Heart right ventricle (tissue), 16 donors: ENCODE results near the gene SS18. TPM values are rescaled to one million over a fixed set of nuclear protein-coding genes. Genes with fewer than 3 reads are reported as not detected.

ENCODE experiments used
- ATAC-seq, 8 donors: fragments of 200-7000 bp; cut with Tn5 transposase; one replicate each; pipeline ENCODE4 v1.9.1; 2020; ENCODE audit warnings: mild to moderate bottlenecking in 8 of 8, moderate library complexity in 8 of 8, moderate number of reproducible peaks in 1 of 8
- DNase-seq, 2 donors: peaks; one replicate each; pipeline ENCODE4 v3.0.0-alpha.2; 2020
- H3K27ac ChIP-seq, 10 donors: fragments of 200-600 bp; sonication (generic) in 2 of 10; one replicate each; pipeline versions ENCODE4 v1.5.0 to v1.8.0; 2020 to 2022; ENCODE audit warnings: mild to moderate bottlenecking in 3 of 10
- H3K27me3 ChIP-seq, 7 donors: fragments of 200-600 bp; one replicate each; pipeline ENCODE4 v1.8.0; 2021 to 2022; ENCODE audit warnings: mild to moderate bottlenecking in 2 of 7
- H3K36me3 ChIP-seq, 9 donors: fragments of 200-600 bp; sonication (generic) in 1 of 9; one replicate each; pipeline versions ENCODE4 v1.5.0 to v1.8.0; 2020 to 2022; ENCODE audit warnings: mild to moderate bottlenecking in 2 of 9
- H3K4me1 ChIP-seq, 9 donors: fragments of 200-600 bp; sonication (generic) in 1 of 9; one replicate each; pipeline versions ENCODE4 v1.5.0 to v1.8.0; 2020 to 2022; ENCODE audit warnings: mild to moderate bottlenecking in 4 of 9
- H3K4me3 ChIP-seq, 10 donors: fragments of 200-600 bp; sonication (generic) in 2 of 10; one replicate each; pipeline versions ENCODE4 v1.5.0 to v1.8.0; 2020 to 2022; ENCODE audit warnings: mild to moderate bottlenecking in 7 of 10, moderate library complexity in 2 of 10
- H3K9me3 ChIP-seq, 11 donors: fragments of 200-600 bp in 10 of 11; sonication (generic) in 2 of 11; one replicate each; pipeline versions ENCODE4 v1.5.0 to v1.8.0; 2013 to 2022; ENCODE audit warnings: mild to moderate bottlenecking in 2 of 11, control low read depth in 1 of 11, moderate library complexity in 1 of 11
- WGBS, 2 donors: extraction: QIAGEN DNeasy Blood & Tissue Kit; methylation state at CpG; one replicate each; pipeline ENCODE4 v1.1.7; 2013; ENCODE audit warnings: inconsistent platforms in 1 of 2; 5-methylcytosine and 5-hydroxymethylcytosine counted together
- intact Hi-C, 10 donors: fragments of 100-400 bp; cut with DNase I; formaldehyde crosslinking; loops; one replicate each; pipeline versions ENCODE4 v1.11.1 to v1.14.2; 2022
- polyA plus RNA-seq, 2 donors: library from polyadenylated mRNA; stranded (reverse); fragments of 200-250 nt; gene quantifications; one replicate each; pipeline ENCODE4 v1.2.3, GENCODE V29; 2013
- total RNA-seq, 10 donors: library from RNA; stranded (reverse); fragmentation: NEBNext Ultra II Directional in 3 of 10; extraction: Animal tissue kit (Norgen Biotek cat#: 25700) in 3 of 10; gene quantifications; one replicate each; pipeline versions ENCODE4 v1.2.1 to v1.2.4, GENCODE V29; 2021 to 2023
- TF ChIP-seq, protein P1 (sequence below), 9 donors: fragments of 200-600 bp; sonication (generic) in 2 of 9; IDR thresholded peaks; one replicate each; pipeline versions ENCODE4 v1.5.0 to v1.8.0; 2021 to 2022; ENCODE audit warnings: antibody characterized with exemption in 9 of 9, mild to moderate bottlenecking in 5 of 9, moderate library complexity in 1 of 9
- donor health status: Arrhythmogenic right ventricular cardiomyopathy.
- donor health status: ischemic (EF 13 %, LVEDD 7.1; RV severe dilation, severe dysfunction).
- donor health status: healthy with polysubstance abuse.
- donor health status: DM: no; HTN: yes; CAD: no.
- donor health status: DM: no; HTN: no; CAD: no.
- donor health status: ischemic (EF 25% LVEDD 6.9; RV normal size, moderate dysfunction).
- donor health status: ischemic (EF 25% LVEDD 5.7; RV mildly dilated, moderate dysfunction).
- donor health status: healthy.
- donor health status: DM: yes; HTN: yes; CAD: no.
- donor health status: Ischemic cardiomyopathy.
- donor health status: ischemic (EF 35%, LVEDD 5.7; RV mildly dilated, moderate dysfunction).
- donor health status: nonischemic (EF 11% LVEDD 7.7; RV severe dilation, severe dysfunction).
- donor health status: DM: yes; HTN: yes; CAD: no.
- donor health status: PGD.
- donor health status: ischemic (EF 29% LVEDD 5.4; RV normal size, mild dysfunction).
- donor health status: nonischemic (EF 23%, LVEDD 6.1; RV moderate dilation, normal function).

The SS18 gene
- total and polyA plus RNA-seq, 12 donors, result 15.1 to 41.8 (median 33.9) TPM

DNA sequence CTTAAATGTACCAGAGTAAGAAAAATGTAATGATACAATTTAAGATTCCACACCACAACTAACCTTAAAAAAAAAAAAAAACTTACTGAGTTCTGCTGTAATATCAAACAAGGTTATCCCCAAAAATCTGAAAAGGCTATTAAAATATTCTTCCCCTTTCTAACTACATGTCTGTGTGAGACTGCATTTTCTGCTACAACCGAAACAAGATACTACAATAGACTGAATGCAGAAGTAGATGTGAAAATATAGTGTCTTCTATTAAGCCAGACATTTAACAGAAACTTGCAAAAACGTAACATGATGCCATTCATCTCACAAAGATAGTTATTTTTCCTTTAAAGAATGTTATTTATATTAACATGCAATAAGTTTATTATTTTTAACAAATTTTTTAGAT lies 16.2 kb downstream of the SS18 start:
- peaks cover 0 to 97% (median 20%) of the 10 kb centered on the region in 9 donors for H3K36me3 ChIP-seq

GRCh38 chr18:26073758-26074157 lies 16.7 kb downstream of the SS18 start:
- 40 to 43% methylated on average over 2 of the region's 2 CpGs for WGBS, 2 donors
- Histone ChIP-seq H3K9me3 (peaks cover 0 to 20% (median 11%) of the 10 kb centered on the region in 11 donors), H3K27ac (no peak overlapping the region), H3K4me1 (peaks cover 0 to 15% (median 10%) of the 10 kb centered on the region in 9 donors), H3K36me3 (peaks cover 0 to 97% (median 20%) of the 10 kb centered on the region in 9 donors), H3K4me3 (no peak overlapping the region), H3K27me3 (no peaks in the 10 kb centered on the region)
- ATAC-seq (no peak), DNase-seq (no peak)
- intact Hi-C loops, result no loop called here
- TF ChIP-seq, protein P1, sequence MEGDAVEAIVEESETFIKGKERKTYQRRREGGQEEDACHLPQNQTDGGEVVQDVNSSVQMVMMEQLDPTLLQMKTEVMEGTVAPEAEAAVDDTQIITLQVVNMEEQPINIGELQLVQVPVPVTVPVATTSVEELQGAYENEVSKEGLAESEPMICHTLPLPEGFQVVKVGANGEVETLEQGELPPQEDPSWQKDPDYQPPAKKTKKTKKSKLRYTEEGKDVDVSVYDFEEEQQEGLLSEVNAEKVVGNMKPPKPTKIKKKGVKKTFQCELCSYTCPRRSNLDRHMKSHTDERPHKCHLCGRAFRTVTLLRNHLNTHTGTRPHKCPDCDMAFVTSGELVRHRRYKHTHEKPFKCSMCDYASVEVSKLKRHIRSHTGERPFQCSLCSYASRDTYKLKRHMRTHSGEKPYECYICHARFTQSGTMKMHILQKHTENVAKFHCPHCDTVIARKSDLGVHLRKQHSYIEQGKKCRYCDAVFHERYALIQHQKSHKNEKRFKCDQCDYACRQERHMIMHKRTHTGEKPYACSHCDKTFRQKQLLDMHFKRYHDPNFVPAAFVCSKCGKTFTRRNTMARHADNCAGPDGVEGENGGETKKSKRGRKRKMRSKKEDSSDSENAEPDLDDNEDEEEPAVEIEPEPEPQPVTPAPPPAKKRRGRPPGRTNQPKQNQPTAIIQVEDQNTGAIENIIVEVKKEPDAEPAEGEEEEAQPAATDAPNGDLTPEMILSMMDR (IDR thresholded peaks at IDR 0.05), result no peak

More for the DNA sequence above, 16.2 kb downstream of the SS18 start:
- H3K9me3 ChIP-seq, result peaks cover 0 to 20% (median 11%) of the 10 kb centered on the region in 11 donors
- DNase-seq (no peak), ATAC-seq (no peak)
- WGBS, 2 donors, result 85 to 88% methylated on average over 2 of the region's 2 CpGs
- TF ChIP-seq, protein P1 (IDR thresholded peaks at IDR 0.05), result no peak
- no peaks in the 10 kb centered on the region for H3K27me3 ChIP-seq
- no peak overlapping the region for H3K27ac ChIP-seq
- H3K4me1 ChIP-seq, result peaks cover 0 to 15% (median 10%) of the 10 kb centered on the region in 9 donors
- intact Hi-C loops, result no loop called here
- no peak overlapping the region for H3K4me3 ChIP-seq

DNA sequence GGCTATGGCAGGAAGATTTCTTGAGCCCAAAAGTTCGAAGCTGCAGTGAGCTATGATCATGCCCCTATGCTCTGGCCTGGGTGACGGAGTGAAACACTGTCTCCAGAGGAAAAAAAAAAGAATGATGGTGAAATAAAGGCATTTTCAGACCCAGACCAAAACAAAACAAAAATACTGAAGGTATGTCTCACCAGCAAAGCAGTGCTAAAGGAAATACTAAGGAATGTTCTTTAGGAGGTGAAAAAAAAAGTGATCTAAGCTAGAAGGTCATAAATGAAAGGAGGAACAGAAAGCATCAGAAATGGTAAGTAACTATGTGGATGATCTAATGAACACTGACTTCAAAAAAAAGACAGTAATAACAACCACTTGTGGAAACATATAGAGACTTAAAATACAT lies 18.7 kb downstream of the SS18 start:
- Histone ChIP-seq H3K4me1 (peaks cover 0 to 15% (median 10%) of the 10 kb centered on the region in 9 donors), H3K27me3 (no peaks in the 10 kb centered on the region), H3K4me3 (no peak overlapping the region), H3K36me3 (peaks cover 0 to 97% (median 27%) of the 10 kb centered on the region in 9 donors), H3K27ac (no peak overlapping the region), H3K9me3 (peaks cover 0 to 20% (median 11%) of the 10 kb centered on the region in 11 donors)
- 99 to 100% methylated on average over 2 of the region's 2 CpGs for WGBS, 2 donors
- intact Hi-C loops, result no loop called here
- DNase-seq (no peak), ATAC-seq (no peak)
- TF ChIP-seq, protein P1 (IDR thresholded peaks at IDR 0.05), result no peak

- intact Hi-C loops, result no loop called here
These were observed 19.4 kb downstream of the SS18 start for GRCh38 chr18:26071020-26071419.

More at GRCh38 chr18:26071020-26071419, 19.4 kb downstream of the SS18 start:
- ATAC-seq, result no peak
- Histone ChIP-seq H3K27ac (no peak overlapping the region), H3K4me3 (no peak overlapping the region), H3K4me1 (peaks cover 0 to 15% (median 10%) of the 10 kb centered on the region in 9 donors), H3K36me3 (peaks cover 0 to 97% (median 27%) of the 10 kb centered on the region in 9 donors), H3K27me3 (no peaks in the 10 kb centered on the region), H3K9me3 (peaks cover 0 to 20% (median 11%) of the 10 kb centered on the region in 11 donors)
- TF ChIP-seq, protein P1 (IDR thresholded peaks at IDR 0.05), result no peak
- DNase-seq, result no peak
